GM20000 (cell line): Measurements from ENCODE around the gene WDR7.

Experiments used
- DNase-seq: peaks from one replicate; pipeline ENCODE4 v3.0.0; 2012; ENCODE audit warnings: low spot score
- CTCF ChIP-seq: IDR thresholded peaks from 2 replicates; pipeline ENCODE4 v1.5.1; 2012; ENCODE audit warnings: mild to moderate bottlenecking, control low read depth; ENCODE audit errors: extremely low read depth, missing control alignments

The WDR7 gene

DNA sequence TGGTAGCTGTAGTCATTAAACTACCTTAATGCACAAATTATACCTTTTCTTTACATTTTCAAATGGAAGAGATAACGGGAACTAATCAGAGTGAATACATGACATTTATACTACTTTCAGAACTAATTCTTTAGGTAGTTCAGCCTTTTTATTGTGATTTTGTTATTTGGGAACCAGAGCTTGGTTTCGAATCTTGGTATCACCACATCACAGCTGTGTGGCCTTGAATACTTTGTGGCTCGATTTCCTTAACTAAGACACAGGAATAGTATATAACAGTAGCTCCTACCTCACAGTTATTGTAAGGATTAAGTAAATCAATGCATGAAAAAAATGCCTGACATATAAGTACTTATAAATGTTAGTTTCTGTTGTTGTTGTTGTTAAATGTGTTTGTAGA lies 240.0 kb downstream of the WDR7 start:
- no peak for TF ChIP-seq CTCF
- no peak for DNase-seq

GRCh38 chr18:56891870-56892269 lies 240.7 kb downstream of the WDR7 start:
- DNase-seq: no peak
- no peak for TF ChIP-seq CTCF

DNA sequence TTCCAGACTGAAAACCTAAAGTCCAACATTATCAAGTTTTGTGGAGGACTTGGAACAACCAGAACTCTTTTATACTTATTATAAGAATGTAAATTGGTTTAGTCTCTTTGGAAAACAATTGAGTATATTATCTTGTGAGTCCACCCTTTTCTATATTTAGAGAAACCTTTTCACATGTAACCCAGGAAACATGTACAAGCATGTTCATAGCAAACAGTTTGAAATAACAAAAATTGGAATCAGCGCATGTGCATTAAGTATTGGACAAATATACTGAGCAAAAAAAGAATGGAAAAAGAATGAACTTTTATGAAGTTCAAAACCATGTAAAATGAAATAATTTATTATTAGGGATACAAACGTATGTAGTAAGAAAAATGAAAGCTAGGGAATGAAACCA lies 246.0 kb downstream of the WDR7 start:
- no peak for TF ChIP-seq CTCF
- no peak for DNase-seq

DNA sequence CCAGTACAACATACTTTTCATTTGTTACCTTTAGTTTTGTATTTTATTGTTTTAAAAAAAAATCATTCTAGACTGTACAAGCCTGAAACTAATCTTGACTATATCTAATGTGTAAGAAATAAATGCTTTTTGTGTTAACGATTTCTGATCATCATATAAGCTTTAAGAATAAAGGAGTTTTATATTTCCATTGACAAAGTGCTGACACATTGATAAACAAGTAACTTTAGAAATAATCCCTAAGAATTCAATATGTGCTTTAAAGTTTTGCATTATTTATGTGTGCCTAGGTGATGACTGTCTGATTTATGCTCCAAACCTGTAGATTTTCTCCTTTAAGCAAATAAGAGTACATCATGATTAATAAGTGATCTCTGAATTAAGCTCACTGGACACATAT lies 248.5 kb downstream of the WDR7 start:
- no peak for DNase-seq
- no peak for TF ChIP-seq CTCF

- TF ChIP-seq CTCF: no peak
- DNase-seq: no peak
Observed at GRCh38 chr18:56900195-56901094, 249.3 kb downstream of the WDR7 start.

GRCh38 chr18:56901919-56902318 lies 250.8 kb downstream of the WDR7 start:
- DNase-seq: no peak
- TF ChIP-seq CTCF: no peak

GRCh38 chr18:56902653-56903052 lies 251.5 kb downstream of the WDR7 start:
- TF ChIP-seq CTCF: no peak
- peak; percentile 5 for DNase-seq
